GM19025 (cell line): ENCODE measurements around the gene LRP8.

Experiments
- ATAC-seq: cut with Tn5 transposase; IDR thresholded peaks from one replicate; pipeline ENCODE4 v1.9.1; 2021; ENCODE audit warnings: mild to moderate bottlenecking, low read depth, moderate library complexity; ENCODE audit not compliant: unreplicated experiment

LRP8 gene

GRCh38 chr1:53341521-53341895 is 13.6 kb upstream of the LRP8 start:
- no peak for ATAC-seq

GRCh38 chr1:53340660-53341520 is 13.0 kb upstream of the LRP8 start:
- ATAC-seq, result no peak

GRCh38 chr1:53339736-53340635 is 12.1 kb upstream of the LRP8 start:
- no peak for ATAC-seq

GRCh38 chr1:53338423-53338822 is 10.6 kb upstream of the LRP8 start:
- no peak for ATAC-seq

GRCh38 chr1:53337499-53337898 is 9.6 kb upstream of the LRP8 start:
- ATAC-seq, result no peak

- ATAC-seq, result no peak
Measured at GRCh38 chr1:53336146-53336545, 8.3 kb upstream of the LRP8 start.

- ATAC-seq, result no peak
Measured at GRCh38 chr1:53335661-53336060, 7.8 kb upstream of the LRP8 start.

- no peak for ATAC-seq
Measured at GRCh38 chr1:53334781-53335180, 6.9 kb upstream of the LRP8 start.

GRCh38 chr1:53334312-53334711 is 6.4 kb upstream of the LRP8 start:
- no peak for ATAC-seq

GRCh38 chr1:53332833-53333232 is 5.0 kb upstream of the LRP8 start:
- no peak for ATAC-seq

GRCh38 chr1:53332186-53332564 is 4.3 kb upstream of the LRP8 start:
- ATAC-seq, result no peak

GRCh38 chr1:53331446-53332185 is 3.7 kb upstream of the LRP8 start:
- ATAC-seq, result no peak

- ATAC-seq, result no peak
Measured at GRCh38 chr1:53330819-53331218, 2.9 kb upstream of the LRP8 start.

GRCh38 chr1:53328541-53329499 is 950 bp upstream of the LRP8 start:
- ATAC-seq, result no peak

- peak; percentile 4 for ATAC-seq
Measured at GRCh38 chr1:53327182-53327913, 522 bp downstream of the LRP8 start.

- ATAC-seq, result peak; percentile 25
Measured at GRCh38 chr1:53326598-53327181, 1.2 kb downstream of the LRP8 start.

GRCh38 chr1:53326088-53326597 is 1.7 kb downstream of the LRP8 start:
- peak; percentile 90 for ATAC-seq

- no peak for ATAC-seq
Measured at GRCh38 chr1:53325326-53326087, 2.4 kb downstream of the LRP8 start.
